SU-DHL-6 (cell line): ENCODE results near the gene KLHL7.

Experiments used
- H2AFZ ChIP-seq: fragments of 200-600 bp; sonication (generic); 2 replicates; pipeline ENCODE4 v1.6.1; 2014; ENCODE audit warnings: low read depth, mild to moderate bottlenecking, moderate library complexity, mixed read lengths, antibody characterized with exemption, low read length; ENCODE audit not compliant: severe bottlenecking
- H3F3A ChIP-seq: fragments of 200-600 bp; shearing (Covaris generic); 2 replicates; pipeline ENCODE4 v1.6.0; 2016; ENCODE audit warnings: antibody characterized with exemption, mild to moderate bottlenecking; ENCODE audit not compliant: insufficient read depth
- H3K27ac ChIP-seq: fragments of 200-600 bp; sonication (generic); 2 replicates; pipeline ENCODE4 v1.5.1; 2016; ENCODE audit warnings: low read depth, mild to moderate bottlenecking, low read length, moderate library complexity, mixed read lengths
- H3K27me3 ChIP-seq: fragments of 200-600 bp; sonication (generic), shearing (Covaris generic); 2 replicates; pipeline ENCODE4 v1.6.0; 2014; ENCODE audit warnings: mild to moderate bottlenecking, low read length
- H3K36me3 ChIP-seq: fragments of 200-600 bp; sonication (generic); 2 replicates; pipeline ENCODE4 v1.6.1; 2014; ENCODE audit warnings: mild to moderate bottlenecking, low read length, mixed read lengths
- H3K4me2 ChIP-seq: fragments of 300-600, 200-600 bp; shearing (Covaris generic), sonication (generic); 2 replicates; pipeline ENCODE4 v1.6.0; 2014; ENCODE audit warnings: low read length, low read depth, mild to moderate bottlenecking; ENCODE audit not compliant: poor library complexity, severe bottlenecking
- H3K4me3 ChIP-seq: fragments of 200-600 bp; sonication (generic); 2 replicates; pipeline ENCODE4 v1.5.1; 2014; ENCODE audit warnings: antibody characterized with exemption, low read length, mild to moderate bottlenecking, mixed read lengths; ENCODE audit not compliant: insufficient read depth, poor library complexity, severe bottlenecking
- H3K79me2 ChIP-seq: fragments of 200-600 bp; sonication (generic); 2 replicates; pipeline ENCODE4 v1.6.1; 2014; ENCODE audit warnings: mild to moderate bottlenecking, low read length, moderate library complexity; ENCODE audit not compliant: insufficient read depth
- H3K9ac ChIP-seq: fragments of 200-600 bp; sonication (generic); 2 replicates; pipeline ENCODE4 v1.7.0; 2014; ENCODE audit warnings: mild to moderate bottlenecking, low read length
- H3K9me2 ChIP-seq: fragments of 200-600 bp; sonication (generic); replicated peaks from 2 replicates; pipeline ENCODE4 v1.6.1; 2014; ENCODE audit warnings: low read length; ENCODE audit not compliant: insufficient read depth
- H3K9me3 ChIP-seq: fragments of 200-600 bp; sonication (generic); 2 replicates; pipeline ENCODE4 v1.6.1; 2014; ENCODE audit warnings: low read length, mixed read lengths; ENCODE audit not compliant: insufficient read depth
- H4K20me1 ChIP-seq: fragments of 200-600 bp; sonication (generic); 2 replicates; pipeline ENCODE4 v1.6.1; 2014; ENCODE audit warnings: low read depth, mild to moderate bottlenecking, antibody characterized with exemption, low read length, moderate library complexity, mixed read lengths
- CTCF ChIP-seq: fragments of 200-600 bp; sonication (generic); IDR thresholded peaks from one replicate; pipeline ENCODE4 v1.5.1; 2017; ENCODE audit warnings: antibody characterized with exemption, mild to moderate bottlenecking, low read length, moderate library complexity; ENCODE audit not compliant: insufficient read depth, poor library complexity, severe bottlenecking
- EZH2phosphoT487 ChIP-seq: fragments of 200-600 bp; sonication (generic), shearing (Covaris generic); conservative IDR thresholded peaks from 2 replicates; pipeline ENCODE4 v1.6.1; 2018; ENCODE audit warnings: mild to moderate bottlenecking, antibody characterized with exemption, low read length, moderate library complexity, mixed read lengths

KLHL7 gene

DNA sequence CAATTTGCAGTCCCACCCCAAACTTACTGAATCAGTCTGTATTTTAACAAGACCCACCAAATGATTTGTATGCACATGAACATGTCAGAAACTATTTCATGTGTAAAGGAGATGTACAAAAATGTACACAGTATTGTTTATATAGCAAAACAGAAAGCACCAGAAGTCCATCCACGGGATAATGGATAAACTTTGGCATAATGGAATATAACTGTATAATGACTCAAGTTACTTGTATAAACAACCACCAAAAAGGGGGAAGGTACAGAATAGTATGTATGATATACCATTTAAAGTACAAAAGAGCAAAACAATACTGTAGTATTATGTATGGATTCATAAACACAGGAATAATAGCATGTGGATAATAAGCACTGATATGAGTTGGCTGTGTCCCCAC lies 98.7 kb downstream of the KLHL7 start:
- no peaks in the 10 kb centered on the region for H3K9me3 ChIP-seq
- no peak overlapping the region for H3K4me2 ChIP-seq
- H3K9me2 ChIP-seq = no peaks in the 10 kb centered on the region
- H3F3A ChIP-seq = peaks cover 18% of the 10 kb centered on the region
- H3K4me3 ChIP-seq = no peak overlapping the region
- peaks cover 19% of the 10 kb centered on the region for H3K36me3 ChIP-seq
- H3K79me2 ChIP-seq = no peaks in the 10 kb centered on the region
- no peak overlapping the region for H3K27ac ChIP-seq
- no peaks in the 10 kb centered on the region for H4K20me1 ChIP-seq
- TF ChIP-seq EZH2phosphoT487 (no peak), CTCF (no peak)
- no peak overlapping the region for H2AFZ ChIP-seq
- no peaks in the 10 kb centered on the region for H3K27me3 ChIP-seq
- no peak overlapping the region for H3K9ac ChIP-seq

DNA sequence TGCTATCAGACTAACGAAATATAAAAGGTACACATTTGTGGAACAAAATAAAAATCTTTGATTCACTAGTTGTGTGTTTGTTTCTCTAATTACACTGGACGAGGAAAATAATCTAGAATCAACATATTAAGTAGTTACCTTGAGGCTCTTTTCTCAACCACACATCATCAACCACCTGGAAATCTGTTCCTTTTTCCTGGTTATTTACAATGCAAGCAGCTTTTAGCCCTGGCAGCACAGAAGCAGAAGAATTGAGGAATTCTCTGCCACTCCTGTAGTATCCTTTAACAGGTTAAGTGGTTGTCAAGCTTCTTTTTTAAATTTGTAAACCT lies 100.0 kb downstream of the KLHL7 start:
- Histone ChIP-seq H3K4me2 (no peak overlapping the region), H3K27ac (no peak overlapping the region), H3K9me2 (no peaks in the 10 kb centered on the region), H3K9ac (no peak overlapping the region), H3K79me2 (no peaks in the 10 kb centered on the region), H3K9me3 (no peaks in the 10 kb centered on the region), H2AFZ (no peak overlapping the region), H3K36me3 (peaks cover 11% of the 10 kb centered on the region), H3F3A (peaks cover 14% of the 10 kb centered on the region), H3K4me3 (no peak overlapping the region), H3K27me3 (no peaks in the 10 kb centered on the region), H4K20me1 (no peaks in the 10 kb centered on the region)
- no peak for TF ChIP-seq CTCF
- TF ChIP-seq EZH2phosphoT487 = no peak

GRCh38 chr7:23205909-23206767 lies 100.6 kb downstream of the KLHL7 start:
- no peak overlapping the region for H3K9ac ChIP-seq
- no peak overlapping the region for H3K27ac ChIP-seq
- no peaks in the 10 kb centered on the region for H4K20me1 ChIP-seq
- H3F3A ChIP-seq = peaks cover 13% of the 10 kb centered on the region
- no peaks in the 10 kb centered on the region for H3K79me2 ChIP-seq
- no peak for TF ChIP-seq EZH2phosphoT487
- TF ChIP-seq CTCF = no peak
- H3K9me3 ChIP-seq = no peaks in the 10 kb centered on the region
- H3K27me3 ChIP-seq = no peaks in the 10 kb centered on the region
- H3K36me3 ChIP-seq = peaks cover 5% of the 10 kb centered on the region; the same call in 1 of the 2 replicates
- H2AFZ ChIP-seq = no peak overlapping the region
- no peak overlapping the region for H3K4me2 ChIP-seq
- H3K4me3 ChIP-seq = no peak overlapping the region
- no peaks in the 10 kb centered on the region for H3K9me2 ChIP-seq
